IPS DF 19.7 (cell line): Measurements from ENCODE around the gene SYP.
"Not testable (repeated sequence)": the region's sequence is repeated elsewhere in the genome, so short reads cannot be mapped to it uniquely, and the experiment has no call there.

Experiments
- DNase-seq: peaks from one replicate; pipeline ENCODE4 v3.0.0-alpha.2; 2013; ENCODE audit warnings: low read depth, low spot score

Gene SYP

DNA sequence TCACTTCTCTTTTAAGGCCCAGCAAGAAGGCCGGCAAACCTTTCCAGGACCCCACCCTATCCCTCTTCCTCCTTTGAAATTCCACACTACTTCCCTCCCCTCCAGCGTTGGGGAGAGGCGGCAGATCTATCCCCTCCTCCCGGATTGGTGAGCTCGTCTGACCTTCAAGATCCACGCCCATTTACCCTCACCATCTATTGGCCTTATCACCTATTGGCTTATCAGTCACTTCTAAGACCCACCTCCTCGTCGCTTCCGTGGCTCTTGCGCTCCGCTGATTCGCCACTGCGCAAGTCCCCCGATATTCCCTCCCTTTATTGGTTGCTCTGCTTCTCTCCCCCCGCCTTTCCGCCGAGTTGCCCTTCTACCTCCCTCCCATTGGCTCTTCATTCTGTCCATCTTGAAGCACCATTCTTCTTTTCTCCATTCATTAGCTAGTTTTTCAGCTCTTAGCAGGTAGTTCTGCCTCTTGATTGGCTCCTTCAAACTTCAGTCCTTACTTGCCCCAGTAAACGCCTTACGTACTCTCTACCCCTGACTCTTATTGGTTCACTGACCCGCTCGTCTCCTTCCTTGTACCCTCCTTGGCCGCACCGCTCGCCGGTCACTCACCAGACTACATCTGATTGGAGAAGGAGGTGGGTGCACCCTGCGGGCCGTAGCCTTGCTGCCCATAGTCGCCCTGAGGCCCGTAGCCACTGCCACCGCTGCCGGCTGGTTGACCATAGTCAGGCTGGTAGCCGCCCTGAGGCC lies 9.0 kb downstream of the SYP start:
- peak; percentile 98 for DNase-seq

- no peak for DNase-seq
Measured at GRCh38 chrX:49189606-49190005, 10.4 kb downstream of the SYP start.

- DNase-seq = no peak
Measured at GRCh38 chrX:49188468-49189076, 11.4 kb downstream of the SYP start.

- no peak for DNase-seq
Measured at GRCh38 chrX:49187526-49187925, 12.5 kb downstream of the SYP start.

DNA sequence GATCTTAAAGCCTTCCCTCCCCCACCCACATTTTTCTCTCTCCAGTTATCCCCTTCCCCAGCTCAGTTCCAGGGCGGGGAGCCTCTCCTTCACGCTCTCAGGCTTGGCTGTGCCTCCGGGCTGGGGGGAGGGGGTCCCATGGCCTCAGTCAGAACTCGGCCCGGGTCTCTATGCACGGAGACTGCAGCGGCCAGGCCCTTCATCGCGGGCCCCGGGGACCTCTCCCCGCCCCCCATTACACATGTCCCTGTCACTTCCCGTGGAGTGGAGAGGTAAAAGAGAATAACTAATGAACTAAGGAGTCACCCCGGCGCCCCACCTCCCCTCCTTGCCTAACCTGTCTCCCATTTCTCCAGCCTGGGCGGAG lies 13.0 kb downstream of the SYP start:
- no peak for DNase-seq

DNA sequence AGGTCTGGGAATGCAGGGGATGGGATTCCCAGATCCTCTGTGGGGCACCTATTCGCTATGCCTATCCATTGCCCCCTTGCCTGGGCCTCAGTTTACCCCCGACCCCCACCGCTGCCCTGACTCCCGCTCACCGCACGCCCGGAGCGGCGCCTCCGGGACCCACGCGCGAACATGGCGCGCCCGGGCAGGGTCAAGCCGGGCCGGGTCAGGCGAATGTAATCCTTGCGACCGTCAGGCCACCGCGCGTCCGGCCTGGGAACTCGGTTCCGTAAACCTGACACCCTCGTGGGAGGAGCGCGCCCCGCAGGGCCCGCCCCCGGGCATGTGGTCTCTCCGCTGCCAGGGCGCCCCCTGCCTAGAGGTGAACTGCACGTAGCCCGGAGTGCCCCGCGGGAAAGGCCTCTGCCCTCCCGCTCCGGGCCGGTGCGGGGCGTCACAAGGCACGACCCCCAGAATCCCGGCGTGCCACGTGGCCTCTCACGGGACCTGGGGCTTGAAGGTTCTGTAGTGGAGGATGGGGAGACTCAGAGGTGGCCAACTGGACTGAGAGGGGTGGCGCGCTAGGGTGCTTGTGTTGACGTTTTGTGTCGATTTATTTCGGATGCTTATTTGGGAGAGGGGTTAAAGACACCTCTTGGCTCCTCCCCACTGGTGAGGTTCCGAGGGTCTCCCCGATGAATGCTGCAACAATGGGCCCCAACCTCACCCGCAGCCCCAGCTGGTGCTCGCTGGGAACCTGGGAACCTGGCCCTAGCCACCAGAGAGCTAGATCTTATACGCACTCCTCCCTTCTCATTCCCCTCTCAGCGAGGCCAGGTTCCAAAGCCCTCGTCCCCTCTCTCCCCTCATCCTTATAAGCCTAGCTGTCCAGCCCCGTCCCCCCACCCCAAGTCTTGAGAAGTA lies 13.6 kb downstream of the SYP start, which contains the start of gene PRICKLE3:
Gene PRICKLE3, minus strand, starts transcription at position 249 of the 903 bp plus-strand sequence. Its CDS starts 76 bp downstream, at position 173.
- no peak for DNase-seq

DNA sequence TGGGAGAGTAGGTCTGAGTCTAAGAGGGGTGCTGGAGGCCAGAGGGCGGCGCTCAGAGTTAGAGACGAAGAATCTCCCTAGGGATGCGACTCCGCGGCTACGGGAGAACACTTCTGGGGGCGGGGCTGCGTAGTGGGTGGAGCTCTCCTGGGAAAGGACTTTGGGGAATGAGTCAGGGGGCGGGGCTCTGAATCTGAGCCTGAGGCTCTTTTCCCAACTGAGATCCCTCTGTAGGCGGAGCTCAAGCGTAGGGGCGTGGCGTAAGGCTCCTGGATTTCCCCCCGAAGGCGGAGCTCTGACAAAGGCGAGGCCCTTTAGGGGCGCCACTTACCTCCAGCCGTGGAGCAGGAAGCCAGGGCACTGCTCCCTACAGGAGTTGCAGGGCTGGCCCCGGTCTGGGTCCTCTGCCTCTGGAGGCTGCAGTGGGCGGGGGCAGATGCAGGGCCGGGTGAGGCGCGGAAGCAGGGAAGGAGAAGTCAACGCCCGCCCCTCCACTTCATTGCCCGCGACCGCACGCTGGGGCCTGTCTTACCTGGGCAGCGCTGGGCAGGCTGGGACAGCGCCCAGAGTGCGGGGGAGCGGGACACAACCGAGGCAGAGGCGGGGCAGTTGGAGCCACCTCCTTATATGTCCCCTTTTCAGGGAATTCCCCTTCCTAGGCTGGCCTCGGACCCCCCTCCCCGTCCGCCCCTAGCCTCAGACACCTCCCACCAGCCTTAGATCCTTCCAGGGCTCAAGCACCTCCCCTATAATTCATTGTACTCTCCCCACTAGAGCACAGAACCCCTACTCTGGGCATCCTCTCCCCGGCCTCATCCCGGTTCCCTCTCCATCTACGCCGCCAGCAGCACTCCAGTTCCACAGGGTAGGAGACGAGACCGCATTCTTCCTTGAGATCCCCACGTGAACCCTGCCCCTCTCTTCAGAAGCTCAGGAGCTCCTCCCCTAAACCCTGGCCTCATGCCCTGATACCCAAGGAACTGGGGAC lies 15.4 kb downstream of the SYP start:
- no peak for DNase-seq

DNA sequence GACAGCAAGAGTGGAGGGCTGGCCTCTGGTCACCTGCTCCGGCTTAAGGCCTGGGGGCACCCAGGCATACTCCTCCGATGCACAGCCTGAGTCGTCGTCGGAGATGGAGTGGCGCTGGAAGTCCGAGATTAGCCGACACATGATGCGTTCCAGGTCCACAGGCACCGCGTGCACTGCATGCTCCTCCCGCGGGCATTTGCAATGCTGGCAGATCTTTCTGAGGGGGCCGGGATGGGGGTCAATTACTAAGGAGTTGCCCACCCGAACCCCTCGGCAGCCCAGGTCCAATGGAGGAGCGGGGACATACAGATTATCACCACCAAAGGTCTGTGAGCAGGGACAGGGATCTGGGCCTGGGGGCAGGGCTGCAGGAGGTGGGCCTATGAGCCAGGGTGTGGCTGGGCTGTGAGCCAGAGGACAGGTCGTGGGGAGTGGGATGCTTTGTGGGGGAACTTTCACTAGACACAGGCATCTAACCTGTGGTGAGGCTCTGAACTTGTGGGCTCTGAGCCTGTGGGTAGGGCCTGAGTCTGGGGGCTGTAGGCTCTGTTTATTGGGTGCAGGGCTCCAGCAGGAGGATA lies 16.2 kb downstream of the SYP start:
- DNase-seq = no peak

DNA sequence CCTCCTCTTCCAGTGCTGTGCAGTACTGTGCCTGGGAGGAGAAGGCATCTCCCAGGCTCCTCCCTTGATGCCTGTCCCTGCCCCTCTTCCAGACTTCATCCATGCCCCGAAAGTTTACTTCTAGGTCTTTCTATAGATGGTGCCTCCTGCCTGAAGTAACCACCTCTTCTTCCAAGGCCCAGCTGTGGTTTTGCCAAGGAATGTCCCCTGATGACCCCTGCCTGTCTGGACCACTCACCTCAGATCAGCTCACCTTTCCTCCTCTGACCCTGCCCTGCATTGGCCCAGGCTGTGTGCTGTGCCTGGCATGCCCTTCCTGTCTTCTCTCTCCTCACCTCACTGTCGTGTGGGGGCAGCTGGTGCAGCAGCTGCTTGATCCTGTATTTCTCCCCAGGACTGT lies 20.6 kb downstream of the SYP start:
- DNase-seq = no peak

DNA sequence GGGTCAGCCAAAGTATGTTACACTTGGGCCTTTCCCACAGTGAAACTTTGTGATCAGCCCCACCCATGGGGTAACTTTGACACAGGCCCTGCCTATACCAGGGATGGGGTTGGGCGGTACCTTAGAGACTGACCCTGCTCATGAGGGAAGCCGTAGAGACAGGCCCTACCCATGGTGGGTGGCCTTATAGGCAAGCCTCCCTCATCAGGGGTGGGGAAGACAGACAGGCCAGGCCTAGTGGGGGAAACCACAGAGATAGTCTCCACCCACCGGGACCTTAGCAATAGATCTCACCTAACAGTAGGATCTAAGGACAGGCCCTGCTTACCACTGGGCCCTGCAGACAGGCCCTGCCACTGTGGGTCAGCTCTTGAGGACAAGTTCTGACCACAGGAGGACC lies 21.5 kb downstream of the SYP start:
- DNase-seq = no peak

GRCh38 chrX:49177873-49178480 lies 22.0 kb downstream of the SYP start:
- no peak for DNase-seq

DNA sequence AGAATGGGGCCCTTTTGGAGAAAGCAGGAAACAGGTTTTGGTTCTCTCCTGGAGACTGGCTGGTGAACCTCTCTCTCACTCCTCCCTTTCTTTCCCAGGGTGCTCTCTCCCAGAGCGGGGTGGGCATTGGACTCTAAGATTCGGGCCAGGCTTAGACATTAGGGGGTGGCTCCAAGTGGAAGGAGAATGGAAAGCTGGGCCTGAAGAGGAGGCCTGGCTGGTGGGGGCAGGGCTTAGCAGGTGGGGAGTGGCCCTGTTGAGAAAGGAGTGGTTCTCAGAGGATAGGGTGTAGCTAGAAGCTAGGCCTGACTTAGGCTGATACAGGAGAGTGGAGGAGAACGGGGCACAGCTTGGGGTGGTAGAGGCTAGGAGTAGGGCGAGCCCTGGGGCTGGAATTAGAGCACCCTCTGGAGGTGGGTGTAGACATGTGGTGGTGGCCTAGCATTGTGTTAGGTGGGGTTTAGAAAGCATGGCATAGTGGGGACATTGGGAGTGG lies 22.6 kb downstream of the SYP start:
- DNase-seq = no peak

DNA sequence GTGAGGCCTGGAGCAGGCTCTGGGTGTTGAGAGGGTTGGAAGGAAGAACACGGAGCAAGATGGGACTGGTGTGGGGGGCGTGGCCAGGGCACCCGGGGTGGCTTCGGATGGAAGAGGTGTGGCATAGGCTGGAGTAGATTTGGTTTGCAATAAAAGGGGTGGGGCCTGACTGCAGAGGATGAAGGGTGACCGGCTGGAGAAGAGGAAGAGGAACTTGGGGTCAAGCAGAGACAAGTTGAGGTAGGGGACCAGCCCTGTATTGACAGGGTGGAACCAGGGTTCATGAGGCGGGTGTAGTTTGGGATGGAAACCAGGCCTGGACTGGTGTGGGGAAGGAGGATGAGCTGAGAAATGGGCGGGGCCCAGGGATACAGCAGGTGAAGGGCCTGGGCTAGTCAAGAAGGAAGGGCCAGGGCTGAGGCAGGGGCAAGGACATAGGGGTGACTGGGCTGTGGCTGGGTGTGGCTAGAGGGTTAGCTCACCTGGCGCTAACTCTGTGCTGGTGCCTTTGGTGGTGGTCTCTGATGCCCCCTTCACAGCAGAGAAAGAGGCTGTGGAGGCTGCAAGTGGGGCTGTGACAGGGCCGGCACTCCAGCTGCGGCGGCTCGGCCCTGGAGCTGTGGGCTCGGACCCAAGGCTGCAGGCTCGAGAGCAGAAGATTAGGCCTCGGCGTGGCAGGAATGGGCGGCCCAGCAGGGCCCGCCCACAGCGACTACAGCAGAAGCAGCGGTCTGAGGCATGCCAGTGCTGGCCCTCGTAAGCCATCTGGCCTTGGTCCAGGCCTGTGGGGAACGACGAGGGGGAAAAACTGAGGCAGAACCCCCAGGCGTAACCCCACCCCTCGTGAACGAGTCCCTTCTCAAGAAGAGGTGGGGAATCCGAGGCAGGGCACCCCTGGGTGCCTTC lies 23.3 kb downstream of the SYP start:
- DNase-seq = no peak

- DNase-seq = no peak
Measured at GRCh38 chrX:49175435-49176274, 24.3 kb downstream of the SYP start.

- no peak for DNase-seq
Measured at GRCh38 chrX:49174723-49175122, 25.3 kb downstream of the SYP start.

DNA sequence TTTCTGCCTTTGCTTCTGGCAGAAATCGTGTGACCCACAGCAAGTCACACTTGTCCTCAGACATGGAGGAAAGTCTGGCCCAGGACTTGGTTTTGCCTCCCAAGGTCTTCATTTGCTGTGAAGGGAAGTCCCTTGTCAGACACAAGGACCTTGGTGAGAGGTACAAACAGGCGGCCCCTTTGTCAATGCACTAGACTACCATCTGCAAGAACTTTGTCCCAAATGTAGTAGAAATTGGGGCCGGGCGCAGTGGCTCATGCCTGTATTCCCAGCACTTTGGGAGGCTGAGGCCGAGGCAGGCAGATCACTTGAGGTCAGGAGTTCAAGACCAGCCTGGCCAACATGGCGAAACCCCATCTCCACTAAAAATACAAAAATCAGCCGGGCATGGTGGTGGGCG lies 26.4 kb downstream of the SYP start:
- not testable (repeated sequence) for DNase-seq

DNA sequence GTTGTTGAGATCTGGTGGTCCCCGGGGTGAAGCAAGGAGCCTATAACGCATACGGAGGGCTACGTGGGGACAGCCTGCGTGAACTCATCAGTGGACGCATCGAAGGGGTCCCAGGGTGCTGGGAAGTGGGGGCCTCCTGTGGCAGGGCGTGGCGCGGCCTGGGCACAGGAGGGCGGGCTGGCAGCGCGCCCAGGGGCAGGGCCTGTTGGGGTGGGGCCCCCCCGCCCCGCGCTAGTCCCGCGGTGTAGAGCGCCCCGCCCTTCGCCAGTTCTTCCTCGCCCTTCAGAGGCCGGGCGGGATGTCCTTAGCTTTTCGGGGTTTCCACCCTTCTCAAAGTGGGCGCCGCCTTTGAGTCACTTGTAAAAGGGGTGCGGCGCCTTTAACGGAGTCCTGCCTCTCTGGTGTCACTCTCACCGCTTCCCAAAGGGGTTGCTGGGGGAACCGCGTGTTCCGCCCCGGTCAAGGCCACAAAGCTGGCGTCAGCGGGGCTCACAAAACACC lies 27.7 kb downstream of the SYP start:
- DNase-seq = no peak

- no peak for DNase-seq
Measured at GRCh38 chrX:49171752-49172279, 28.2 kb downstream of the SYP start, which contains the start of gene PLP2. TSS of gene PLP2 (plus strand) at chrX:49171898. CDS start at chrX:49172001, 103 bp downstream.
